SK-N-MC (cell line): ENCODE data around the gene ACTG2.

ENCODE experiments used
- DNase-seq: peaks from one replicate; pipeline ENCODE4 v3.0.0-alpha.2; 2011; ENCODE audit warnings: low read depth, low spot score
- H3K27ac ChIP-seq: fragments of 200-600 bp; sonication (generic); 2 replicates; pipeline ENCODE4 v1.5.1; 2016; ENCODE audit warnings: mixed run types
- H3K36me3 ChIP-seq: fragments of 200-600 bp; sonication (generic); 2 replicates; pipeline ENCODE4 v1.6.1; 2017; ENCODE audit warnings: antibody characterized with exemption, low read length, mixed read lengths; ENCODE audit not compliant: insufficient read depth
- H3K4me3 ChIP-seq: fragments of 200-600 bp; sonication (generic); 2 replicates; pipeline ENCODE4 v1.5.1; 2016
- H3K9ac ChIP-seq: fragments of 200-600 bp; sonication (generic); 2 replicates; pipeline ENCODE4 v1.8.0; 2017; ENCODE audit warnings: mixed run types, mixed read lengths; ENCODE audit not compliant: insufficient read length
- H3K9me3 ChIP-seq: fragments of 200-600 bp; sonication (generic); 2 replicates; pipeline ENCODE4 v1.6.1; 2017; ENCODE audit warnings: low read depth, mild to moderate bottlenecking, antibody characterized with exemption, low read length, moderate library complexity, mixed read lengths
- EZH2 ChIP-seq: fragments of 200-600 bp; sonication (generic); IDR thresholded peaks from one replicate; pipeline ENCODE4 v1.6.1; 2017; ENCODE audit warnings: antibody characterized with exemption
- FOXP2 ChIP-seq: optimal IDR thresholded peaks from 2 replicates; pipeline ENCODE3; 2011; ENCODE audit warnings: mild to moderate bottlenecking, moderate library complexity; ENCODE audit not compliant: insufficient read depth; ENCODE audit errors: extremely low read length, control extremely low read depth
- POLR2AphosphoS5 ChIP-seq: IDR thresholded peaks from 2 replicates; pipeline ENCODE4 v1.6.1; 2012; ENCODE audit warnings: mild to moderate bottlenecking, low read depth, low read length, borderline replicate concordance

ACTG2 gene

GRCh38 chr2:73916666-73917065 is 23.9 kb downstream of the ACTG2 start:
- DNase-seq, result no peak
- no peak overlapping the region for H3K27ac ChIP-seq
- 0 out of 2 replicates have a peak, but pooled peaks cover 2% of the 10 kb centered on the region for H3K36me3 ChIP-seq
- no peaks in the 10 kb centered on the region for H3K9me3 ChIP-seq
- H3K9ac ChIP-seq, result no peak overlapping the region
- no peak for TF ChIP-seq POLR2AphosphoS5
- no peak for TF ChIP-seq EZH2
- no peak overlapping the region for H3K4me3 ChIP-seq

DNA sequence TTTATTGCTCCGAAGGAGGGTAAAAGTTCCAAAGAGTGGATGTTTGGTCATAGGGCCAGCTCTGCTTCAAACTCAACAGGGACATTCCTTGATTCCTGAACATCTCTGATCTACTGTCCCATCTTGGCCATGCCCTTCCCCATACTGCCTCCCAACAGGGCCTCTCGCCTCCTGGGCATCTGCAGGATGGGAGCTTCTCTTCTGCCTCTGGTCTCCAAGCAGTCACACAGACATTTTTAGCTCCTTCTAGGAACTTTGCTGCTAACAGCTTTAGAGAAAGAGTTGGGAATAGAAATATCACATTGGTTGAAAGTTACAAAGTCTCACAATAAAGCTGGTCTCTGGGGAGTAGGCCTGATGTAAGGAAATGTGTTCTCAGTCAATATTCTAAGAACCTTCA is 24.5 kb downstream of the ACTG2 start:
- TF ChIP-seq POLR2AphosphoS5 (no peak), FOXP2 (no peak), EZH2 (no peak)
- Histone ChIP-seq H3K27ac (no peak overlapping the region), H3K9ac (no peak overlapping the region), H3K36me3 (0 out of 2 replicates have a peak, but pooled peaks cover 2% of the 10 kb centered on the region), H3K4me3 (no peak overlapping the region), H3K9me3 (no peaks in the 10 kb centered on the region)
- no peak for DNase-seq

GRCh38 chr2:73917696-73918207 is 24.9 kb downstream of the ACTG2 start:
- TF ChIP-seq EZH2 (no peak), FOXP2 (no peak), POLR2AphosphoS5 (no peak)
- Histone ChIP-seq H3K27ac (no peak overlapping the region), H3K4me3 (no peak overlapping the region), H3K9ac (no peak overlapping the region), H3K36me3 (0 out of 2 replicates have a peak, but pooled peaks cover 2% of the 10 kb centered on the region), H3K9me3 (no peaks in the 10 kb centered on the region)
- no peak for DNase-seq

GRCh38 chr2:73918856-73919255 is 26.0 kb downstream of the ACTG2 start:
- no peaks in the 10 kb centered on the region for H3K9me3 ChIP-seq
- no peak overlapping the region for H3K4me3 ChIP-seq
- TF ChIP-seq FOXP2, result no peak
- TF ChIP-seq POLR2AphosphoS5, result no peak
- TF ChIP-seq EZH2, result no peak
- no peak for DNase-seq
- H3K27ac ChIP-seq, result no peak overlapping the region
- no peak overlapping the region for H3K9ac ChIP-seq
- H3K36me3 ChIP-seq, result 0 out of 2 replicates have a peak, but pooled peaks cover 2% of the 10 kb centered on the region

DNA sequence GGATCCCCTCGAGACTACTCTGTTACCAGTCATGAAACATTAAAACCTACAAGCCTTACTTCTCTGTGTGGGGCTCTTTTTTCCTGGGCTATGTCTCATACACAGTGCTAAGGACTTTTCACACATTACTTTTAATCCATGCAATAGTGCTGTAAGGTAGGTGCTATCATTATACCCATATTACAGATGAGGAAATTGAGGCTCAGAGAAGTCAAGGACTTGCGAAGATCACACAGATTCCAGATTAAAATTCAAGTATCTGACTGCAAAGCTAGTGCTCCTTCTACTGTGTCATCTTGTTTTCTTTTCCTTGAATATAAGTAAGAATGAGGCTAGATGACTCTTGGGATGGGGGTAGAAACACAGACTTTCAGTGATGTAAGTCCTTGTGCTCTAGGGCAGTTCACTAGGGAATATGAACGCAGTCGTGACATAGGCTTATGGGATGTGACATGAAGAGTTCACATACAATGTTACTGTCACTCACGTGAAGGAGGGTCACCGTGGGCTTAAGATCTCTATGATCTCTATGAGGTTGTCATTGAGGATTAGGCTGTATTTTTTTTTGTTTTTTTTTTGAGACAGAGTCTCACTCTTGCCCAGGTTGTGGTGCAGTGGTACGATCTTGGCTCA is 26.9 kb downstream of the ACTG2 start:
- TF ChIP-seq POLR2AphosphoS5 (no peak), FOXP2 (no peak)
- no peak for DNase-seq
- Histone ChIP-seq H3K9me3 (no peaks in the 10 kb centered on the region), H3K27ac (no peak overlapping the region), H3K36me3 (0 out of 2 replicates have a peak, but pooled peaks cover 2% of the 10 kb centered on the region), H3K9ac (no peak overlapping the region), H3K4me3 (no peak overlapping the region)

GRCh38 chr2:73920577-73921545 is 28.1 kb downstream of the ACTG2 start:
- Histone ChIP-seq H3K27ac (no peak overlapping the region), H3K36me3 (0 out of 2 replicates have a peak, but pooled peaks cover 2% of the 10 kb centered on the region), H3K4me3 (no peak overlapping the region), H3K9ac (no peak overlapping the region), H3K9me3 (no peaks in the 10 kb centered on the region)
- DNase-seq, result no peak
- TF ChIP-seq FOXP2 (no peak), POLR2AphosphoS5 (no peak), EZH2 (no peak)

DNA sequence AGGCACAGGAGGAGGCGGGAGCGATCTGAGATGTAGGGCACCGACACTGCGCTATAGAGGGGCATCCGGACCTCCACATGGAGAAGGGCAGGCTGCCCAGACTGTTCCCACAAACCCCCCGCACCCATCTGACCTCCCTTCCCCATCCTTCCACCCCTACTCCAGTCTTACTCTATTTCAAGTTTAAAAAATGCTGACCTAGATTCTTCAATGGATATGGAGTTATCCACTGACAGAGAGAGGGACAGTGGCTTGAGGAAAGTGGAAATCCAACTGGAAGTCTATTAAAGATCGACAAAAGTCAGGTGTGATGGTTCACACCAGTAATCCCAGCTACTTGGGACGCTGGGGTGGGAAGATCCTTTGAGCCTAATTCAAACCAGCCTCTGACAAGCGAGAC is 28.8 kb downstream of the ACTG2 start:
- 0 out of 2 replicates have a peak, but pooled peaks cover 2% of the 10 kb centered on the region for H3K36me3 ChIP-seq
- no peak overlapping the region for H3K4me3 ChIP-seq
- DNase-seq, result no peak
- H3K27ac ChIP-seq, result no peak overlapping the region
- TF ChIP-seq EZH2 (no peak), POLR2AphosphoS5 (no peak), FOXP2 (no peak)
- no peaks in the 10 kb centered on the region for H3K9me3 ChIP-seq
- H3K9ac ChIP-seq, result no peak overlapping the region

- DNase-seq, result no peak
- Histone ChIP-seq H3K9ac (no peak overlapping the region), H3K27ac (no peak overlapping the region), H3K36me3 (no peaks in the 10 kb centered on the region), H3K4me3 (no peak overlapping the region), H3K9me3 (no peaks in the 10 kb centered on the region)
- no peak for TF ChIP-seq FOXP2
- TF ChIP-seq EZH2, result no peak
- TF ChIP-seq POLR2AphosphoS5, result no peak
These were observed 29.9 kb downstream of the ACTG2 start for GRCh38 chr2:73922681-73923080.
